RWPE2 (cell line): ENCODE results near the gene NPAT.

Source experiments
- ATAC-seq: fragments of 200-7000 bp; cut with Tn5 transposase; 3 replicates; pipeline ENCODE4 v1.9.1; 2021; ENCODE audit warnings: low read depth
- DNase-seq: peaks from one replicate; pipeline ENCODE4 v3.0.0-alpha.2; 2020; ENCODE audit warnings: low spot score
- H3K27ac ChIP-seq: fragments of 450-650 bp; 2 replicates; pipeline ENCODE4 v1.5.1; 2017; ENCODE audit warnings: mild to moderate bottlenecking; ENCODE audit not compliant: poor library complexity, severe bottlenecking
- H3K27me3 ChIP-seq: fragments of 250-450 bp; sonication (Bioruptor Pico); 2 replicates; pipeline ENCODE4 v1.5.1; 2021; ENCODE audit warnings: mild to moderate bottlenecking, moderate library complexity; ENCODE audit not compliant: insufficient read depth, poor library complexity, severe bottlenecking
- H3K36me3 ChIP-seq: fragments of 250-450 bp; sonication (Bioruptor Pico); 2 replicates; pipeline ENCODE4 v1.5.1; 2020; ENCODE audit warnings: low read depth, mild to moderate bottlenecking, moderate library complexity
- H3K4me1 ChIP-seq: fragments of 250-450 bp; sonication (Bioruptor Pico); 2 replicates; pipeline ENCODE4 v1.5.1; 2021; ENCODE audit warnings: mild to moderate bottlenecking, moderate library complexity; ENCODE audit not compliant: insufficient read depth, poor library complexity, severe bottlenecking
- H3K4me3 ChIP-seq: fragments of 250-450 bp; sonication (Bioruptor Pico); 2 replicates; pipeline ENCODE4 v1.5.1; 2021; ENCODE audit warnings: mild to moderate bottlenecking, moderate library complexity; ENCODE audit not compliant: severe bottlenecking
- H3K9me3 ChIP-seq: fragments of 250-450 bp; sonication (Bioruptor Pico); 2 replicates; pipeline ENCODE4 v1.5.1; 2021; ENCODE audit warnings: mild to moderate bottlenecking, moderate library complexity; ENCODE audit not compliant: severe bottlenecking
- CTCF ChIP-seq: fragments of 450-650 bp; IDR thresholded peaks from one replicate; pipeline ENCODE4 v1.5.1; 2017; ENCODE audit warnings: mild to moderate bottlenecking, moderate library complexity; ENCODE audit not compliant: poor library complexity, severe bottlenecking

Gene NPAT

GRCh38 chr11:108216988-108217387 is 5.5 kb downstream of the NPAT start:
- Histone ChIP-seq H3K27ac (no peak overlapping the region), H3K27me3 (no peaks in the 10 kb centered on the region), H3K9me3 (no peaks in the 10 kb centered on the region), H3K4me3 (no peak overlapping the region), H3K4me1 (no peaks in the 10 kb centered on the region), H3K36me3 (peaks cover 35% of the 10 kb centered on the region)
- ATAC-seq (0 out of 3 replicates have a peak, but pooled peaks have one; percentile 31), DNase-seq (no peak)
- TF ChIP-seq CTCF, result no peak

- no peaks in the 10 kb centered on the region for H3K27me3 ChIP-seq
- peaks cover 52% of the 10 kb centered on the region for H3K36me3 ChIP-seq
- H3K4me3 ChIP-seq, result no peak overlapping the region
- H3K4me1 ChIP-seq, result no peaks in the 10 kb centered on the region
- no peak for ATAC-seq
- TF ChIP-seq CTCF, result no peak
- H3K27ac ChIP-seq, result no peak overlapping the region
- no peak for DNase-seq
- no peaks in the 10 kb centered on the region for H3K9me3 ChIP-seq
Observed at GRCh38 chr11:108213784-108214183, 8.7 kb downstream of the NPAT start.

- DNase-seq (no peak), ATAC-seq (no peak)
- peaks cover 78% of the 10 kb centered on the region for H3K36me3 ChIP-seq
- H3K9me3 ChIP-seq, result no peaks in the 10 kb centered on the region
- no peak for TF ChIP-seq CTCF
- H3K27me3 ChIP-seq, result no peaks in the 10 kb centered on the region
- no peaks in the 10 kb centered on the region for H3K4me1 ChIP-seq
- no peak overlapping the region for H3K4me3 ChIP-seq
- H3K27ac ChIP-seq, result no peak overlapping the region
Observed at GRCh38 chr11:108210441-108210840, 12.0 kb downstream of the NPAT start.

- ATAC-seq, result no peak
- no peaks in the 10 kb centered on the region for H3K9me3 ChIP-seq
- no peaks in the 10 kb centered on the region for H3K27me3 ChIP-seq
- no peak for DNase-seq
- H3K27ac ChIP-seq, result no peak overlapping the region
- H3K4me1 ChIP-seq, result no peaks in the 10 kb centered on the region
- H3K4me3 ChIP-seq, result no peak overlapping the region
- H3K36me3 ChIP-seq, result peaks cover 81% of the 10 kb centered on the region
- no peak for TF ChIP-seq CTCF
Observed at GRCh38 chr11:108207683-108208060, 14.8 kb downstream of the NPAT start.

GRCh38 chr11:108206969-108207682 is 15.3 kb downstream of the NPAT start:
- H3K27ac ChIP-seq, result no peak overlapping the region
- no peaks in the 10 kb centered on the region for H3K27me3 ChIP-seq
- no peak for ATAC-seq
- no peaks in the 10 kb centered on the region for H3K9me3 ChIP-seq
- DNase-seq, result no peak
- no peak for TF ChIP-seq CTCF
- peaks cover 81% of the 10 kb centered on the region for H3K36me3 ChIP-seq
- H3K4me3 ChIP-seq, result no peak overlapping the region
- no peaks in the 10 kb centered on the region for H3K4me1 ChIP-seq
